SK-N-SH (cell line): ENCODE measurements around the gene NDUFS7. TPM values are rescaled to one million over a fixed set of nuclear protein-coding genes. Genes with fewer than 3 reads are reported as not detected.

Experiments used
- CTCF ChIA-PET: fragments of 300-600, 350-600 bp; formaldehyde crosslinking; extraction: SDS; loops from one replicate; lab custom pipeline; 2021; lab: Yijun Ruan, JAX
- POLR2A ChIA-PET: fragments of 350-600 bp; sonication (Branson Sonifier 250); formaldehyde crosslinking; extraction: SDS; loops from one replicate; lab custom pipeline; 2020; ENCODE audit warnings: antibody characterized with exemption, inconsistent platforms; lab: Yijun Ruan, JAX
- DNase-seq: peaks from one replicate; pipeline ENCODE4 v3.0.0; 2012
- H2AFZ ChIP-seq: fragments of 200-600 bp; sonication (generic); 2 replicates; pipeline ENCODE4 v1.8.1; 2016; ENCODE audit warnings: antibody characterized with exemption, mild to moderate bottlenecking, low read depth
- H3F3A ChIP-seq: fragments of 200-600 bp; sonication (generic); replicated peaks from 2 replicates; pipeline ENCODE3; 2016; ENCODE audit warnings: antibody characterized with exemption, mild to moderate bottlenecking; ENCODE audit not compliant: insufficient read depth
- H3K27ac ChIP-seq, 2 experiments: fragments of 200-500 bp in 1 of 2; fragments of 200-600 bp in 1 of 2; sonication (Bioruptor generic) in 1 of 2; sonication (generic), shearing (Covaris generic) in 1 of 2; 2 replicates each; pipeline versions ENCODE4 v1.5.1 to v1.6.1; 2014 to 2016; ENCODE audit warnings: low read depth in 2 of 2, inconsistent platforms in 1 of 2, low read length in 1 of 2, mild to moderate bottlenecking in 1 of 2, mixed read lengths in 1 of 2
- H3K27me3 ChIP-seq: fragments of 200-600 bp; sonication (generic), shearing (Covaris generic); 2 replicates; pipeline ENCODE4 v1.6.1; 2016; ENCODE audit warnings: mixed run types; ENCODE audit not compliant: insufficient read depth
- H3K36me3 ChIP-seq, 2 experiments: fragments of 200-500 bp in 1 of 2; fragments of 200-600 bp in 1 of 2; sonication (Bioruptor generic) in 1 of 2; sonication (generic) in 1 of 2; replicated peaks in 1 of 2; 2 replicates each; pipeline versions ENCODE3 to v1.5.1; 2014 to 2016; ENCODE audit warnings: low read length in 1 of 2, mild to moderate bottlenecking in 1 of 2; ENCODE audit not compliant: insufficient read depth in 2 of 2, control insufficient read depth in 1 of 2
- H3K4me1 ChIP-seq, 2 experiments: fragments of 200-500 bp in 1 of 2; fragments of 200-600 bp in 1 of 2; sonication (Bioruptor generic) in 1 of 2; sonication (generic), shearing (Covaris generic) in 1 of 2; 2 replicates each; pipeline versions ENCODE4 v1.5.1 to v1.6.1; 2014 to 2016; ENCODE audit warnings: low read depth in 1 of 2, low read length in 1 of 2, mixed run types in 1 of 2; ENCODE audit not compliant: insufficient read depth in 2 of 2, control insufficient read depth in 1 of 2
- H3K4me2 ChIP-seq: fragments of 200-600 bp; sonication (generic), shearing (Covaris generic); 2 replicates; pipeline ENCODE4 v1.6.1; 2017; ENCODE audit warnings: mixed run types
- H3K4me3 ChIP-seq, 2 experiments: fragments of 200-500 bp in 1 of 2; fragments of 200-600 bp in 1 of 2; sonication (Bioruptor generic) in 1 of 2; sonication (generic), shearing (Covaris generic) in 1 of 2; 2 replicates each; pipeline versions ENCODE4 v1.5.1 to v1.8.1; 2014 to 2016; ENCODE audit warnings: low read depth in 2 of 2, inconsistent platforms in 1 of 2, low read length in 1 of 2, mild to moderate bottlenecking in 1 of 2, mixed read lengths in 1 of 2, moderate library complexity in 1 of 2
- H3K79me2 ChIP-seq: fragments of 200-600 bp; sonication (generic); 2 replicates; pipeline ENCODE4 v1.8.1; 2017; ENCODE audit warnings: mild to moderate bottlenecking; ENCODE audit not compliant: insufficient read depth
- H3K9ac ChIP-seq: fragments of 200-600 bp; sonication (generic); 2 replicates; pipeline ENCODE4 v1.6.1; 2017; ENCODE audit warnings: mixed run types
- H3K9me2 ChIP-seq: fragments of 200-600 bp; sonication (generic); 2 replicates; pipeline ENCODE4 v1.6.1; 2017; ENCODE audit warnings: mixed run types
- H3K9me3 ChIP-seq: fragments of 200-600 bp; sonication (generic); 2 replicates; pipeline ENCODE4 v1.6.1; 2017; ENCODE audit warnings: mixed run types, mild to moderate bottlenecking, moderate library complexity
- H4K20me1 ChIP-seq: fragments of 200-600 bp; sonication (generic); 2 replicates; pipeline ENCODE4 v1.6.1; 2017; ENCODE audit warnings: mild to moderate bottlenecking, mixed run types; ENCODE audit not compliant: insufficient read depth
- CHD2 ChIP-seq: fragments of 150-350 bp; IDR thresholded peaks from 2 replicates; pipeline ENCODE4 v1.6.1; 2018; ENCODE audit warnings: low read length; ENCODE audit not compliant: partially characterized antibody
- ELF1 ChIP-seq: IDR thresholded peaks from 2 replicates; pipeline ENCODE4 v1.4.0; 2012
- EP300 ChIP-seq, 2 experiments: IDR thresholded peaks; 2 replicates each; pipeline versions ENCODE4 v1.4.0 to v1.6.1; 2012; ENCODE audit warnings: borderline replicate concordance in 1 of 2, low read depth in 1 of 2, low read length in 1 of 2
- FOSL2 ChIP-seq: IDR thresholded peaks from 2 replicates; pipeline ENCODE4 v1.4.0; 2012; ENCODE audit warnings: low read depth, mild to moderate bottlenecking, moderate library complexity, borderline replicate concordance
- FOXJ3 ChIP-seq: sonication (generic); formaldehyde crosslinking; IDR thresholded peaks from 2 replicates; pipeline ENCODE4 v1.5.1; 2020; ENCODE audit warnings: mild to moderate bottlenecking, missing genetic modification reagents
- FOXM1 ChIP-seq: IDR thresholded peaks from 2 replicates; pipeline ENCODE4 v1.4.0; 2012; ENCODE audit warnings: low read depth, mild to moderate bottlenecking
- GABPA ChIP-seq: IDR thresholded peaks from 2 replicates; pipeline ENCODE4 v1.4.0; 2012; ENCODE audit warnings: low read depth, mild to moderate bottlenecking
- GATA2 ChIP-seq: sonication (generic); formaldehyde crosslinking; IDR thresholded peaks from 2 replicates; pipeline ENCODE4 v1.5.0; 2020; ENCODE audit warnings: mild to moderate bottlenecking, missing genetic modification reagents
- MEF2A ChIP-seq: IDR thresholded peaks from 2 replicates; pipeline ENCODE4 v1.4.0; 2012; ENCODE audit warnings: low read depth, borderline replicate concordance
- MXI1 ChIP-seq: IDR thresholded peaks from 2 replicates; pipeline ENCODE4 v1.6.1; 2012; ENCODE audit warnings: mild to moderate bottlenecking, low read depth, low read length, improper control_type of control experiment
- NRF1 ChIP-seq: IDR thresholded peaks from 2 replicates; pipeline ENCODE4 v1.6.1; 2012; ENCODE audit warnings: low read depth, mild to moderate bottlenecking, low read length
- PBX3 ChIP-seq: IDR thresholded peaks from 2 replicates; pipeline ENCODE4; 2012
- RAD21 ChIP-seq: IDR thresholded peaks from 2 replicates; pipeline ENCODE4 v1.6.1; 2012; ENCODE audit warnings: mild to moderate bottlenecking, low read length
- SIN3A ChIP-seq: IDR thresholded peaks from 2 replicates; pipeline ENCODE4 v1.6.1; 2012; ENCODE audit warnings: low read depth, mild to moderate bottlenecking, low read length, moderate library complexity, borderline replicate concordance
- SMC3 ChIP-seq: IDR thresholded peaks from 2 replicates; pipeline ENCODE4 v1.6.1; 2012; ENCODE audit warnings: low read depth, low read length, improper control_type of control experiment
- TAF1 ChIP-seq: IDR thresholded peaks from 2 replicates; pipeline ENCODE4 v1.6.1; 2012; ENCODE audit warnings: low read depth, mild to moderate bottlenecking, low read length, moderate library complexity, borderline replicate concordance
- TCF12 ChIP-seq: IDR thresholded peaks from 2 replicates; pipeline ENCODE4 v1.4.0; 2012
- TEAD4 ChIP-seq: IDR thresholded peaks from 2 replicates; pipeline ENCODE4 v1.4.0; 2012; ENCODE audit warnings: mild to moderate bottlenecking, borderline replicate concordance; ENCODE audit not compliant: insufficient read depth
- USF1 ChIP-seq: IDR thresholded peaks from 2 replicates; pipeline ENCODE4 v1.4.0; 2012; ENCODE audit warnings: low read depth, borderline replicate concordance
- YY1 ChIP-seq: IDR thresholded peaks from 2 replicates; pipeline ENCODE4 v1.4.0; 2012; ENCODE audit warnings: low read depth, mild to moderate bottlenecking
- WGBS: methylation state at CpG from one replicate; pipeline ENCODE4 v1.1.6; 2017; ENCODE audit warnings: low lambda C conversion rate; 5-methylcytosine and 5-hydroxymethylcytosine counted together
- polyA plus RNA-seq, 3 experiments: library from polyadenylated mRNA; depleted of rRNA; stranded (reverse); fragments of >200 nt; gene quantifications; 2 replicates each; pipeline ENCODE4 v1.2.3, GENCODE V29; 2012
- TF ChIP-seq, protein P1 (sequence below): fragments of 200-600 bp; sonication (generic); IDR thresholded peaks from 2 replicates; pipeline ENCODE4 v1.6.1; 2017; ENCODE audit warnings: antibody characterized with exemption, mild to moderate bottlenecking, moderate library complexity

The NDUFS7 gene
- polyA plus RNA-seq, 1 of the 3 experiments (the other 2 are of a cell fraction) = 66.4 TPM

- POLR2A ChIA-PET = interaction anchor here (1.5 kb wide), 1 partner anchor 23 kb away, joined by 5 read pairs; no protein-coding TSS in a partner anchor
- no peaks in the 10 kb centered on the region for H3K9me3 ChIP-seq
- peaks cover 100% of the 10 kb centered on the region for H3K79me2 ChIP-seq
- no peaks in the 10 kb centered on the region for H3F3A ChIP-seq
- CTCF ChIA-PET = interaction anchor here (1.2 to 2.8 kb wide), 4 partner anchors 11 to 146 kb away, joined by 3 to 13 read pairs (median 4); no protein-coding TSS in a partner anchor
- no peak overlapping the region for H2AFZ ChIP-seq
- no peak overlapping the region for H3K27ac ChIP-seq
- WGBS = 92% methylated on average over 22 of the region's 36 CpGs
- H4K20me1 ChIP-seq = peaks cover 96% of the 10 kb centered on the region
- peaks cover 14 to 27% of the 10 kb centered on the region in 2 experiments; a peak in 3 of 4 replicates for H3K4me1 ChIP-seq
- no peak for DNase-seq
- no peak overlapping the region for H3K4me3 ChIP-seq
- no peak for TF ChIP-seq GABPA
- H3K27me3 ChIP-seq = no peaks in the 10 kb centered on the region
- H3K9ac ChIP-seq = no peak overlapping the region
- H3K4me2 ChIP-seq = no peak overlapping the region
- no peaks in the 10 kb centered on the region for H3K9me2 ChIP-seq
- peaks cover 0 to 27% of the 10 kb centered on the region in 2 experiments for H3K36me3 ChIP-seq
Observed at GRCh38 chr19:1412995-1413800, 29.5 kb downstream of the NDUFS7 start.

GRCh38 chr19:1416014-1416841 lies 32.5 kb downstream of the NDUFS7 start:
- H3K9me2 ChIP-seq = no peaks in the 10 kb centered on the region
- H3K27me3 ChIP-seq = no peaks in the 10 kb centered on the region
- H3K4me1 ChIP-seq = peaks cover 5 to 8% of the 10 kb centered on the region in 2 experiments; a peak in 2 of 4 replicates
- no peak overlapping the region for H3K4me2 ChIP-seq
- H3K27ac ChIP-seq = no peak overlapping the region
- no peak overlapping the region for H2AFZ ChIP-seq
- peaks cover 0 to 53% of the 10 kb centered on the region in 2 experiments for H3K36me3 ChIP-seq
- H3K9me3 ChIP-seq = no peaks in the 10 kb centered on the region
- H4K20me1 ChIP-seq = peaks cover 83% of the 10 kb centered on the region
- H3K4me3 ChIP-seq = no peak overlapping the region
- TF ChIP-seq ELF1 (no peak), FOSL2 (no peak), NRF1 (no peak), PBX3 (no peak), USF1 (no peak), TEAD4 (no peak), FOXJ3 (no peak), MEF2A (no peak), EP300 (IDR thresholded peaks at IDR 0.05; ENCODE audit: borderline replicate concordance in 1 of 2, low read depth in 1 of 2, low read length in 1 of 2) (no peak), SMC3 (no peak), TAF1 (no peak), RAD21 (no peak), GATA2 (CRISPR knock-in tag) (no peak), FOXM1 (no peak), CHD2 (no peak), SIN3A (no peak), TCF12 (no peak), MXI1 (no peak), YY1 (no peak)
- TF ChIP-seq, protein P1, sequence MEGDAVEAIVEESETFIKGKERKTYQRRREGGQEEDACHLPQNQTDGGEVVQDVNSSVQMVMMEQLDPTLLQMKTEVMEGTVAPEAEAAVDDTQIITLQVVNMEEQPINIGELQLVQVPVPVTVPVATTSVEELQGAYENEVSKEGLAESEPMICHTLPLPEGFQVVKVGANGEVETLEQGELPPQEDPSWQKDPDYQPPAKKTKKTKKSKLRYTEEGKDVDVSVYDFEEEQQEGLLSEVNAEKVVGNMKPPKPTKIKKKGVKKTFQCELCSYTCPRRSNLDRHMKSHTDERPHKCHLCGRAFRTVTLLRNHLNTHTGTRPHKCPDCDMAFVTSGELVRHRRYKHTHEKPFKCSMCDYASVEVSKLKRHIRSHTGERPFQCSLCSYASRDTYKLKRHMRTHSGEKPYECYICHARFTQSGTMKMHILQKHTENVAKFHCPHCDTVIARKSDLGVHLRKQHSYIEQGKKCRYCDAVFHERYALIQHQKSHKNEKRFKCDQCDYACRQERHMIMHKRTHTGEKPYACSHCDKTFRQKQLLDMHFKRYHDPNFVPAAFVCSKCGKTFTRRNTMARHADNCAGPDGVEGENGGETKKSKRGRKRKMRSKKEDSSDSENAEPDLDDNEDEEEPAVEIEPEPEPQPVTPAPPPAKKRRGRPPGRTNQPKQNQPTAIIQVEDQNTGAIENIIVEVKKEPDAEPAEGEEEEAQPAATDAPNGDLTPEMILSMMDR = no peak
- 91% methylated on average over 23 of the region's 28 CpGs for WGBS
- CTCF ChIA-PET = interaction anchor here (0.8 to 2.1 kb wide), 5 partner anchors 21 to 172 kb away, joined by 3 to 5 read pairs (median 4); no protein-coding TSS in a partner anchor
- POLR2A ChIA-PET = no interaction called here
- H3F3A ChIP-seq = no peaks in the 10 kb centered on the region
- peaks cover 92% of the 10 kb centered on the region for H3K79me2 ChIP-seq
- DNase-seq = no peak
- H3K9ac ChIP-seq = no peak overlapping the region
